HepG2 (cell line): ENCODE data around the gene CD19. TPM values are rescaled to one million over a fixed set of nuclear protein-coding genes. Genes with fewer than 3 reads are reported as not detected.

Source experiments
- DBP ChIP-seq: sonication (generic); formaldehyde crosslinking; IDR thresholded peaks from 2 replicates; pipeline ENCODE4 v1.4.0; 2020; ENCODE audit warnings: missing genetic modification reagents; ENCODE audit errors: not compliant biosample characterization
- DMAP1 ChIP-seq: IDR thresholded peaks from 2 replicates; pipeline ENCODE4 v1.6.1; 2016
- FOXA1 ChIP-seq, 2 experiments: fragments of 450-650 bp in 1 of 2; sonication (generic) in 1 of 2; formaldehyde crosslinking in 1 of 2; IDR thresholded peaks; 2 replicates each; pipeline versions ENCODE4 v1.4.0 to v1.6.1; 2016 to 2020; ENCODE audit warnings: missing genetic modification reagents in 1 of 2
- KDM1A ChIP-seq: IDR thresholded peaks from 2 replicates; pipeline ENCODE4 v1.6.1; 2016; ENCODE audit warnings: missing compliant biosample characterization
- PRMT3 ChIP-seq: sonication (generic); formaldehyde crosslinking; IDR thresholded peaks from 2 replicates; pipeline ENCODE4 v1.8.1; 2022; ENCODE audit warnings: low read depth, mild to moderate bottlenecking, moderate library complexity, missing genetic modification reagents, borderline replicate concordance
- REPIN1 ChIP-seq: sonication (generic); formaldehyde crosslinking; IDR thresholded peaks from 2 replicates; pipeline ENCODE4 v1.8.0; 2022; ENCODE audit warnings: missing genetic modification reagents, low read depth, mild to moderate bottlenecking, borderline replicate concordance
- SAFB2 ChIP-seq: sonication (generic); formaldehyde crosslinking; IDR thresholded peaks from 2 replicates; pipeline ENCODE4 v1.5.1; 2020; ENCODE audit warnings: missing genetic modification reagents, low read depth, mild to moderate bottlenecking, borderline replicate concordance
- TP53 ChIP-seq: sonication (generic); formaldehyde crosslinking; conservative IDR thresholded peaks from 2 replicates; pipeline ENCODE4 v1.4.0; 2020; ENCODE audit warnings: missing genetic modification reagents
- ZNF550 ChIP-seq: sonication (generic); formaldehyde crosslinking; IDR thresholded peaks from 2 replicates; pipeline ENCODE4 v1.4.0; 2020; ENCODE audit warnings: mild to moderate bottlenecking, missing genetic modification reagents, borderline replicate concordance
- ZNF605 ChIP-seq: sonication (generic); formaldehyde crosslinking; IDR thresholded peaks from 2 replicates; pipeline ENCODE4 v1.8.0; 2022; ENCODE audit warnings: mild to moderate bottlenecking, missing genetic modification reagents
- ZNF709 ChIP-seq: sonication (generic); formaldehyde crosslinking; IDR thresholded peaks from 2 replicates; pipeline ENCODE4 v1.5.0; 2020; ENCODE audit warnings: mild to moderate bottlenecking, missing genetic modification reagents
- ZNF772 ChIP-seq: sonication (generic); formaldehyde crosslinking; IDR thresholded peaks from 2 replicates; pipeline ENCODE4 v1.5.0; 2020; ENCODE audit warnings: mild to moderate bottlenecking, missing genetic modification reagents
- polyA plus RNA-seq, 8 experiments: library from polyadenylated mRNA; depleted of rRNA in 3 of 8; stranded (reverse) in 7 of 8; unstranded in 1 of 8; fragments of >200 nt; fragmentation: Illumina TruSeq in 4 of 8; extraction: Trizol in 4 of 8; gene quantifications; 2 replicates each; pipeline versions ENCODE4 v1.2.1 to v1.2.3, GENCODE V29; 2011 to 2016; ENCODE audit warnings: low read depth in 4 of 8, missing spikeins in 1 of 8, mixed read lengths in 1 of 8; ENCODE audit not compliant: insufficient read depth in 1 of 8
- total RNA-seq, 5 experiments: library from RNA; depleted of rRNA; stranded (reverse); fragments of >200 nt; fragmentation: Illumina TruSeq; extraction: Trizol; gene quantifications; 2 replicates each; pipeline ENCODE4 v1.2.3, GENCODE V29; 2016; ENCODE audit warnings: low read depth in 1 of 5
- TF ChIP-seq, protein P1 (sequence below): sonication (generic); formaldehyde crosslinking; IDR thresholded peaks from 2 replicates; pipeline ENCODE4 v1.9.0; 2022; ENCODE audit warnings: low read depth, missing genetic modification reagents
- TF ChIP-seq, protein P2 (sequence below): IDR thresholded peaks from 2 replicates; pipeline ENCODE4 v1.6.1; 2016; ENCODE audit warnings: low read depth, missing genetic modification reagents, missing compliant biosample characterization
- TF ChIP-seq, protein P3 (sequence below): sonication (generic); formaldehyde crosslinking; IDR thresholded peaks from 2 replicates; pipeline ENCODE4 v1.4.0; 2020; ENCODE audit warnings: missing genetic modification reagents

Gene CD19
- total and polyA plus RNA-seq, 2 of the 13 experiments (the other 11 are each of a cell fraction or from before 2014, with no cell fraction given): 0.55 to 1.1 TPM

GRCh38 chr16:28924762-28925385 is 6.9 kb upstream of the CD19 start, which contains the start of gene RABEP2 (continued):
- TF ChIP-seq, protein P1, sequence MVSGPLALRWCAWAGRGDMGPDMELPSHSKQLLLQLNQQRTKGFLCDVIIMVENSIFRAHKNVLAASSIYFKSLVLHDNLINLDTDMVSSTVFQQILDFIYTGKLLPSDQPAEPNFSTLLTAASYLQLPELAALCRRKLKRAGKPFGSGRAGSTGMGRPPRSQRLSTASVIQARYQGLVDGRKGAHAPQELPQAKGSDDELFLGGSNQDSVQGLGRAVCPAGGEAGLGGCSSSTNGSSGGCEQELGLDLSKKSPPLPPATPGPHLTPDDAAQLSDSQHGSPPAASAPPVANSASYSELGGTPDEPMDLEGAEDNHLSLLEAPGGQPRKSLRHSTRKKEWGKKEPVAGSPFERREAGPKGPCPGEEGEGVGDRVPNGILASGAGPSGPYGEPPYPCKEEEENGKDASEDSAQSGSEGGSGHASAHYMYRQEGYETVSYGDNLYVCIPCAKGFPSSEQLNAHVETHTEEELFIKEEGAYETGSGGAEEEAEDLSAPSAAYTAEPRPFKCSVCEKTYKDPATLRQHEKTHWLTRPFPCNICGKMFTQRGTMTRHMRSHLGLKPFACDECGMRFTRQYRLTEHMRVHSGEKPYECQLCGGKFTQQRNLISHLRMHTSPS (CRISPR knock-in tag): no peak
- TF ChIP-seq ZNF709 (CRISPR knock-in tag) (no peak), PRMT3 (CRISPR knock-in tag) (no peak), KDM1A (CRISPR knock-in tag) (no peak), DBP (CRISPR knock-in tag) (no peak), ZNF605 (CRISPR knock-in tag) (no peak), DMAP1 (no peak), ZNF772 (no peak), FOXA1 (IDR thresholded peaks at IDR 0.05) (no peak), FOXA1 (CRISPR knock-in tag; IDR thresholded peaks at IDR 0.05) (0 out of 2 replicates have a peak, but pooled peaks have one; percentile 3), ZNF550 (CRISPR knock-in tag) (no peak), REPIN1 (CRISPR knock-in tag) (no peak; the same call in 1 of the 2 replicates), TP53 (CRISPR knock-in tag) (no peak), SAFB2 (peak; percentile 63; the same call in 1 of the 2 replicates)
- TF ChIP-seq, protein P2, sequence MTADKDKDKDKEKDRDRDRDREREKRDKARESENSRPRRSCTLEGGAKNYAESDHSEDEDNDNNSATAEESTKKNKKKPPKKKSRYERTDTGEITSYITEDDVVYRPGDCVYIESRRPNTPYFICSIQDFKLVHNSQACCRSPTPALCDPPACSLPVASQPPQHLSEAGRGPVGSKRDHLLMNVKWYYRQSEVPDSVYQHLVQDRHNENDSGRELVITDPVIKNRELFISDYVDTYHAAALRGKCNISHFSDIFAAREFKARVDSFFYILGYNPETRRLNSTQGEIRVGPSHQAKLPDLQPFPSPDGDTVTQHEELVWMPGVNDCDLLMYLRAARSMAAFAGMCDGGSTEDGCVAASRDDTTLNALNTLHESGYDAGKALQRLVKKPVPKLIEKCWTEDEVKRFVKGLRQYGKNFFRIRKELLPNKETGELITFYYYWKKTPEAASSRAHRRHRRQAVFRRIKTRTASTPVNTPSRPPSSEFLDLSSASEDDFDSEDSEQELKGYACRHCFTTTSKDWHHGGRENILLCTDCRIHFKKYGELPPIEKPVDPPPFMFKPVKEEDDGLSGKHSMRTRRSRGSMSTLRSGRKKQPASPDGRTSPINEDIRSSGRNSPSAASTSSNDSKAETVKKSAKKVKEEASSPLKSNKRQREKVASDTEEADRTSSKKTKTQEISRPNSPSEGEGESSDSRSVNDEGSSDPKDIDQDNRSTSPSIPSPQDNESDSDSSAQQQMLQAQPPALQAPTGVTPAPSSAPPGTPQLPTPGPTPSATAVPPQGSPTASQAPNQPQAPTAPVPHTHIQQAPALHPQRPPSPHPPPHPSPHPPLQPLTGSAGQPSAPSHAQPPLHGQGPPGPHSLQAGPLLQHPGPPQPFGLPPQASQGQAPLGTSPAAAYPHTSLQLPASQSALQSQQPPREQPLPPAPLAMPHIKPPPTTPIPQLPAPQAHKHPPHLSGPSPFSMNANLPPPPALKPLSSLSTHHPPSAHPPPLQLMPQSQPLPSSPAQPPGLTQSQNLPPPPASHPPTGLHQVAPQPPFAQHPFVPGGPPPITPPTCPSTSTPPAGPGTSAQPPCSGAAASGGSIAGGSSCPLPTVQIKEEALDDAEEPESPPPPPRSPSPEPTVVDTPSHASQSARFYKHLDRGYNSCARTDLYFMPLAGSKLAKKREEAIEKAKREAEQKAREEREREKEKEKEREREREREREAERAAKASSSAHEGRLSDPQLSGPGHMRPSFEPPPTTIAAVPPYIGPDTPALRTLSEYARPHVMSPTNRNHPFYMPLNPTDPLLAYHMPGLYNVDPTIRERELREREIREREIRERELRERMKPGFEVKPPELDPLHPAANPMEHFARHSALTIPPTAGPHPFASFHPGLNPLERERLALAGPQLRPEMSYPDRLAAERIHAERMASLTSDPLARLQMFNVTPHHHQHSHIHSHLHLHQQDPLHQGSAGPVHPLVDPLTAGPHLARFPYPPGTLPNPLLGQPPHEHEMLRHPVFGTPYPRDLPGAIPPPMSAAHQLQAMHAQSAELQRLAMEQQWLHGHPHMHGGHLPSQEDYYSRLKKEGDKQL: no peak
- TF ChIP-seq, protein P3, sequence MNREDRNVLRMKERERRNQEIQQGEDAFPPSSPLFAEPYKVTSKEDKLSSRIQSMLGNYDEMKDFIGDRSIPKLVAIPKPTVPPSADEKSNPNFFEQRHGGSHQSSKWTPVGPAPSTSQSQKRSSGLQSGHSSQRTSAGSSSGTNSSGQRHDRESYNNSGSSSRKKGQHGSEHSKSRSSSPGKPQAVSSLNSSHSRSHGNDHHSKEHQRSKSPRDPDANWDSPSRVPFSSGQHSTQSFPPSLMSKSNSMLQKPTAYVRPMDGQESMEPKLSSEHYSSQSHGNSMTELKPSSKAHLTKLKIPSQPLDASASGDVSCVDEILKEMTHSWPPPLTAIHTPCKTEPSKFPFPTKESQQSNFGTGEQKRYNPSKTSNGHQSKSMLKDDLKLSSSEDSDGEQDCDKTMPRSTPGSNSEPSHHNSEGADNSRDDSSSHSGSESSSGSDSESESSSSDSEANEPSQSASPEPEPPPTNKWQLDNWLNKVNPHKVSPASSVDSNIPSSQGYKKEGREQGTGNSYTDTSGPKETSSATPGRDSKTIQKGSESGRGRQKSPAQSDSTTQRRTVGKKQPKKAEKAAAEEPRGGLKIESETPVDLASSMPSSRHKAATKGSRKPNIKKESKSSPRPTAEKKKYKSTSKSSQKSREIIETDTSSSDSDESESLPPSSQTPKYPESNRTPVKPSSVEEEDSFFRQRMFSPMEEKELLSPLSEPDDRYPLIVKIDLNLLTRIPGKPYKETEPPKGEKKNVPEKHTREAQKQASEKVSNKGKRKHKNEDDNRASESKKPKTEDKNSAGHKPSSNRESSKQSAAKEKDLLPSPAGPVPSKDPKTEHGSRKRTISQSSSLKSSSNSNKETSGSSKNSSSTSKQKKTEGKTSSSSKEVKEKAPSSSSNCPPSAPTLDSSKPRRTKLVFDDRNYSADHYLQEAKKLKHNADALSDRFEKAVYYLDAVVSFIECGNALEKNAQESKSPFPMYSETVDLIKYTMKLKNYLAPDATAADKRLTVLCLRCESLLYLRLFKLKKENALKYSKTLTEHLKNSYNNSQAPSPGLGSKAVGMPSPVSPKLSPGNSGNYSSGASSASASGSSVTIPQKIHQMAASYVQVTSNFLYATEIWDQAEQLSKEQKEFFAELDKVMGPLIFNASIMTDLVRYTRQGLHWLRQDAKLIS: no peak
